GM13976 (cell line): ENCODE measurements around the gene SGPP1.
A peak's percentile ranks its signal among the peaks of the same experiment; 100 is the strongest.

ENCODE experiments used
- DNase-seq: peaks from one replicate; pipeline ENCODE4 v3.0.0; 2012; ENCODE audit warnings: low spot score
- CTCF ChIP-seq: IDR thresholded peaks from 2 replicates; pipeline ENCODE4 v1.5.1; 2012; ENCODE audit warnings: borderline replicate concordance, mild to moderate bottlenecking; ENCODE audit not compliant: insufficient read depth; ENCODE audit errors: extremely low read depth, missing control alignments, control extremely low read depth
- in situ Hi-C: fragments of 300-500 bp; cut with MboI; formaldehyde crosslinking; loops from one replicate; pipeline ENCODE4 v1.12.0; 2022; ENCODE audit warnings: low sequenced_read_pairs, mixed read lengths, inconsistent platforms; ENCODE audit not compliant: unreplicated experiment

SGPP1 gene

GRCh38 chr14:63747846-63748245, 20.0 kb upstream of the SGPP1 start:
- in situ Hi-C loops = no loop called here
- no peak for TF ChIP-seq CTCF
- peak; percentile 49 for DNase-seq

DNA sequence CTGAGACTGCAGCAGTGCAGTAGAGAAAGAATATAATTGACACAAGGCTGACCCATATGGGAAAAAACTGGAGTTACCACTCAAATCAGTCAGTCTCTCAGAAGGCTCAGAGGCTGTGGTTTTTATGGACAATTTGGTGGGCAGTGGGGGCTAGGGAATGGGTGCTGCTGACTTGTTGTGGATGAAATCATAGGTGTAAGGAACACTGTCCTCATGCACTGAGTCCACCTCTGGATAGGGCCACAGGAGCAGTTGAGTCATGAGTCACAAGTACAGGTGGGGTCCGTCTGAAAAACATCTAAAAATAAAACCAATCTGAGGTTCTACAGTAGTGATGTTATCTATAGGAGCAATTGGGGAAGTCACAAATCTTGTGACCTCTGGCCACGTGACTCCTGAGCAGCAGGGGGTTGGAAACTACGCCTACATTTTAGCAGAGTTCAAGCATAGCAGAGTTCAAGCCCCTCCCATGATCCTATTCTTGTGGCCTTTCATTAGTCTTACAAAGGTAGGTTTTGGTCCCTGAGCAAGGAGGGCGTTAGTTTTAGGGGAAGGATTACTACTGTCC, 18.1 kb upstream of the SGPP1 start:
- in situ Hi-C loops = no loop called here
- no peak for DNase-seq
- no peak for TF ChIP-seq CTCF

DNA sequence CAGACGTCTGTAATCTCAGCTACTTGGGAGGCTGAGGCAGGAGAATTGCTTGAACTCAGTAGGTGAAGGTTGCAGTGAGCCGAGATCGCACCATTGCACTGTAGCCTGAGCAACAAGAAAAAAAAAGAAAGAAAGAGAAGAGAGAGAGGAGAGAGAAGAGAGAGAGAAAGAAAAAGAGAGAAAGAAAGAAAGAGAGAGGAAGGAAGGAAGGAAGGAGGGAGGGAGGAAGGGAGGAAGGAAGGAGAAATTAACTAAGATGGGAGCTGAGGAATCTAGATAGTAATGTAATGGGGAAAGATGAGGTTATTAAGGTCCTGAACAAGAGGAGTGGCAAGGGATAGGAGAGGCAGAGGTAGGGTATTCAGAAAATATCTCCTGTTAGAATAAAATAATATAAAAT, 17.4 kb upstream of the SGPP1 start:
- TF ChIP-seq CTCF = no peak
- in situ Hi-C loops = no loop called here
- DNase-seq = no peak

DNA sequence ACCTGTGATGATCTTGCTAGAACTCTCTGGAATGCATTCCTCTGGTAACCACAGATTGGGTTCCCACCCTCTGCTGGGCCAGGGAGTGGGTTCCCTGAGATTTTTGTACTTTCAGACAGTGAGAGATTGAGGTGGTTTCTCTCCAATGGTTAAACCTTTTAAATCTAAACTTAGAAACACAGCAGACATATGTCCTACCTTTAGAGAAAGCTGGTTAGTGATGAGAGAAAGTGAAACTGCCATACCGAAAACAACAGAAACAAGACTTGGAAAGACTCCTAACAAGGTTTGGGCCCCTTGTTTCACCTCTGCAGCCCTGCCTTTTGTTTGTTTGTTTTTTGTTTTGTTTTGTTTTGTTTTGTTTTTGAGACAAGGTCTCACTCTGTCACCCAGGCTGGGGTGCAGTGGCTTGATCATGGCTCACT, 9.7 kb upstream of the SGPP1 start:
- in situ Hi-C loops = no loop called here
- peak; percentile 62 for DNase-seq
- no peak for TF ChIP-seq CTCF

GRCh38 chr14:63735720-63736119, 7.9 kb upstream of the SGPP1 start:
- DNase-seq = no peak
- no peak for TF ChIP-seq CTCF
- in situ Hi-C loops = no loop called here

GRCh38 chr14:63730659-63731058, 2.8 kb upstream of the SGPP1 start:
- DNase-seq = no peak
- no peak for TF ChIP-seq CTCF
- in situ Hi-C loops = no loop called here
